PFSK-1 (cell line): ENCODE data around the gene CREBRF.

Experiments
- FOXP2 ChIP-seq: optimal IDR thresholded peaks from 2 replicates; pipeline ENCODE3; 2011; ENCODE audit warnings: borderline replicate concordance, control low read depth, inconsistent platforms; ENCODE audit not compliant: insufficient read depth; ENCODE audit errors: extremely low read length, extremely low read depth
- POLR2AphosphoS5 ChIP-seq: IDR thresholded peaks from 2 replicates; pipeline ENCODE4 v1.6.1; 2012; ENCODE audit warnings: low read depth, mild to moderate bottlenecking, control low read depth, low read length, moderate library complexity
- SIN3A ChIP-seq: IDR thresholded peaks from 2 replicates; pipeline ENCODE4 v1.6.1; 2012; ENCODE audit warnings: mild to moderate bottlenecking, low read length, moderate library complexity, borderline replicate concordance; ENCODE audit not compliant: insufficient read depth
- TAF1 ChIP-seq: IDR thresholded peaks from 2 replicates; pipeline ENCODE4 v1.6.1; 2012; ENCODE audit warnings: low read length, control low read depth, borderline replicate concordance; ENCODE audit not compliant: insufficient read depth
- TF ChIP-seq, protein P1 (sequence below), 2 experiments: IDR thresholded peaks; 2 replicates each; pipeline versions ENCODE4 v1.6.1 to v1.8.0; 2011 to 2012; ENCODE audit warnings: low read depth in 2 of 2, low read length in 2 of 2, control low read depth in 1 of 2, inconsistent platforms in 1 of 2, mild to moderate bottlenecking in 1 of 2, moderate library complexity in 1 of 2; ENCODE audit not compliant: insufficient read depth in 1 of 2

The CREBRF gene

DNA sequence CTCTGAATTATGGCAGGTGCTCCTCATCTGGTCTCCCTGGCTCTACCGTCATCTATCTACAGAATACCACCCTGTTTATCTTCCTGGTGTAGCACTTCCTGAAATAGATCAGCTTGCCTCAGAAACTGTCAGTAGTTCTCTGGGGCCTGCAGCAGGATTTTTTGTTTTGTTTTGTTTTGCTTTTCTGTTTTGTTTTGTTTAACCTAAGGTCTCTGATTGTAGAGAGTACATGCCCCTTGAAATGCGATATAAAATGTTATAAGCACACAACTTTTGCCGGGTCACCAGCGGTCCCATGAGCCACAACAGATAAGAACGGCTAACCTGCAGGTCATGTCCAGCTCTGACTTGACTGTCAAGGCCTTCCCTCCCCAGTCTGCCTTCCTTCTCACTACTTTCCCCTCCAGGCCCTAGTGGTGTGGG is 26.6 kb upstream of the CREBRF start:
- TF ChIP-seq FOXP2: no peak
- TF ChIP-seq TAF1: no peak
- no peak for TF ChIP-seq SIN3A
- TF ChIP-seq POLR2AphosphoS5: no peak
- TF ChIP-seq, protein P1, sequence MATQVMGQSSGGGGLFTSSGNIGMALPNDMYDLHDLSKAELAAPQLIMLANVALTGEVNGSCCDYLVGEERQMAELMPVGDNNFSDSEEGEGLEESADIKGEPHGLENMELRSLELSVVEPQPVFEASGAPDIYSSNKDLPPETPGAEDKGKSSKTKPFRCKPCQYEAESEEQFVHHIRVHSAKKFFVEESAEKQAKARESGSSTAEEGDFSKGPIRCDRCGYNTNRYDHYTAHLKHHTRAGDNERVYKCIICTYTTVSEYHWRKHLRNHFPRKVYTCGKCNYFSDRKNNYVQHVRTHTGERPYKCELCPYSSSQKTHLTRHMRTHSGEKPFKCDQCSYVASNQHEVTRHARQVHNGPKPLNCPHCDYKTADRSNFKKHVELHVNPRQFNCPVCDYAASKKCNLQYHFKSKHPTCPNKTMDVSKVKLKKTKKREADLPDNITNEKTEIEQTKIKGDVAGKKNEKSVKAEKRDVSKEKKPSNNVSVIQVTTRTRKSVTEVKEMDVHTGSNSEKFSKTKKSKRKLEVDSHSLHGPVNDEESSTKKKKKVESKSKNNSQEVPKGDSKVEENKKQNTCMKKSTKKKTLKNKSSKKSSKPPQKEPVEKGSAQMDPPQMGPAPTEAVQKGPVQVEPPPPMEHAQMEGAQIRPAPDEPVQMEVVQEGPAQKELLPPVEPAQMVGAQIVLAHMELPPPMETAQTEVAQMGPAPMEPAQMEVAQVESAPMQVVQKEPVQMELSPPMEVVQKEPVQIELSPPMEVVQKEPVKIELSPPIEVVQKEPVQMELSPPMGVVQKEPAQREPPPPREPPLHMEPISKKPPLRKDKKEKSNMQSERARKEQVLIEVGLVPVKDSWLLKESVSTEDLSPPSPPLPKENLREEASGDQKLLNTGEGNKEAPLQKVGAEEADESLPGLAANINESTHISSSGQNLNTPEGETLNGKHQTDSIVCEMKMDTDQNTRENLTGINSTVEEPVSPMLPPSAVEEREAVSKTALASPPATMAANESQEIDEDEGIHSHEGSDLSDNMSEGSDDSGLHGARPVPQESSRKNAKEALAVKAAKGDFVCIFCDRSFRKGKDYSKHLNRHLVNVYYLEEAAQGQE (IDR thresholded peaks at IDR 0.05; ENCODE audit: insufficient read depth in 1 of 2, low read depth in 2 of 2, low read length in 2 of 2): no peak

GRCh38 chr5:173032730-173033129 is 23.4 kb upstream of the CREBRF start:
- TF ChIP-seq TAF1 (no peak), SIN3A (no peak), FOXP2 (no peak), POLR2AphosphoS5 (no peak)
- TF ChIP-seq, protein P1 (IDR thresholded peaks at IDR 0.05; ENCODE audit: insufficient read depth in 1 of 2, low read depth in 2 of 2, low read length in 2 of 2): no peak

DNA sequence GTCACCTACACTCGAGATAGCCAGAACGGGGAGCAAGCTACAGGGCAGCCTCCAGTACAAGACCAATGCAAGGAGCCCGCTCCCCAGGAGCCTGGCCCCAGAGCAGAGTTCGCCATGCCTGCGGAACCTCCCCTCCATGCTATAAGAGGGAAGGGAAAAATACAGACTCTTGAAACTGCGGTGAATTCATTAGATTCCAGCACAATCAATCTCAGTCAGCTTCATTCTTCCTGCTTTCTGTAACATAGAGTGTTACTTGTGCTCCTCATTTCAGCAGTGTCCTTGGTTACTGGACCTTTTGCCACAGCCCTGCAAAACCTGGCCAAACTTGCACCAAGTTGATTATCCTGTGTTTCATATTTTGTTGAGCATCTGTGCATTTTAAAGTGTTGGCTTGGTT is 22.2 kb upstream of the CREBRF start:
- TF ChIP-seq SIN3A (no peak), TAF1 (no peak), POLR2AphosphoS5 (no peak), FOXP2 (no peak)
- TF ChIP-seq, protein P1 (IDR thresholded peaks at IDR 0.05; ENCODE audit: insufficient read depth in 1 of 2, low read depth in 2 of 2, low read length in 2 of 2): no peak

DNA sequence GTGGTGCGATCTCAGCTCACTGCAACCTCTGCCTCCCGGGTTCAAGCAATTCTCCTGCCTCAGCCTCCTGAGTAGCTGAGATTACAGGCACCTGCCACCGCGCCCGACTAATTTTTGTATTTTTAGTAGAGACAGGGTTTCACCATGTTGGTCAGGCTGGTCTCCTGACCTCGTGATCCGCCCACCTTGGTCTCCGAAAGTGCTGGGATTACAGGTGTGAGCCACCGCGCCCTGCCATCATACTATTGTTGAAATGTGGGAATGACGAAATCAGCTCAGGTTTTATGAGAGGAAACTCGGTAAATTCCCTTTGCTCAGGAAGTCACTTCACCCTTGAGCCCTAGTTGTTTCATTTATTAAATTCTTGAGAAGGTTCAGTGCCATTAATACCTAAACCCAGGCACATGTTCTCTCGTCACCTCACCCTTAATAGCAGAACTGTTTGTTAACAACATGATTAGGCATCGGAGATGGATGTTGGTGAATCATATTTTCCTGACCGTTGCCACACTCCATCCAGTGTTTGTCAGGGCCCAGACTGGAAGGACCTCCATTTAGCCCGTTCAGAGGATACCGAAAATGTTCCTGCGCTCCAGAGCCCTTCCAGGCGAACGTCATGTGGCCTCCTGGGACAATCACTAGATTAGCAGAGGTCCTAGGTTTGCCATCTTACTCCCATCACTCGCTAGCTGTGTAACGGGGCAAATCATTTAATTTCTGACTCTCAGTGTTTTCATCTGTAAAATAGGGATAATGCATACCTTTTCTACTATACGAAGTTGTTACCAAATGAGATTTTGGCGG is 20.0 kb upstream of the CREBRF start:
- TF ChIP-seq TAF1: no peak
- TF ChIP-seq, protein P1 (IDR thresholded peaks at IDR 0.05; ENCODE audit: insufficient read depth in 1 of 2, low read depth in 2 of 2, low read length in 2 of 2): no peak
- no peak for TF ChIP-seq POLR2AphosphoS5
- no peak for TF ChIP-seq SIN3A
- no peak for TF ChIP-seq FOXP2
